C1 segment of cervical spinal cord (tissue), 14 donors: ENCODE results near the gene TAB3.

Experiments used
- DNase-seq, 14 donors: peaks; one replicate each; lab custom pipeline; 2025; lab: John Stamatoyannopoulos, UW

The TAB3 gene

DNA sequence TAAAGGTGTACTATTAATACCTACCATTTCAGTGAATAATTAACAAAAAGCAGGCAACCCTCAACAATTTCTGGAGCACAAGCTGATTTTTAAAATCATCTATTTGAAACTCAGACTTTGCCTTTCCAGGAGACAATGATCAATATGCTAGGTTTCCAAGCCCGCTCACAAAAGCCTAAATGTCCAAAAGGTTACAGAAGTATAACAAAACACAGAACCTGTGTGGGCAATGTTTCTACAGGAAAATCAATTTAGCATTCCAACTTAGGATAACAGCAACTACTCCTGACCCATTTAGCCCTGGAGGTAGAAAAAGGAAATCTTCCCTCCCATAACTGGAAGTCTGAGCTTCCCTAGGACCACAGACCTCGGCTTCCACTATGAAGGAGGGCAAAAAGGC lies 3.9 kb downstream of the TAB3 start:
- no peak for DNase-seq

DNA sequence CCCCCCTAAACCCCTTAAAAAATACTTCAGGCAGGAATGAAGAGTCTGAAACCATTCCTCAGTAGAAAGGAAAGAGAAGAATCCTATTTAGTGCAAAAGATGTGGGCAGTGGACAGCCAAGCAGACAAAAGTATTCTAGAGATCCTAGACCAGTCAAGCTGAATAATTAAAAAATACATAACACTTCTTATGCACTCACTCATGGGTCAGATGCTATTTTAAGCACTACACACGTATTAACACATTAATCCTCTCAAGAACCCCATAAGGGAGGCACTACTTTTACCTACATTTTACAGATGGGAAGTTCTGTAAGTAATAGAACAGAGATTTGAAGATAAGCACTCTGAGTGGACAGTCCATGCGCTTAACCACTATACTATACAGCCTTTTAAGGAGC lies 5.9 kb downstream of the TAB3 start:
- no peak for DNase-seq

DNA sequence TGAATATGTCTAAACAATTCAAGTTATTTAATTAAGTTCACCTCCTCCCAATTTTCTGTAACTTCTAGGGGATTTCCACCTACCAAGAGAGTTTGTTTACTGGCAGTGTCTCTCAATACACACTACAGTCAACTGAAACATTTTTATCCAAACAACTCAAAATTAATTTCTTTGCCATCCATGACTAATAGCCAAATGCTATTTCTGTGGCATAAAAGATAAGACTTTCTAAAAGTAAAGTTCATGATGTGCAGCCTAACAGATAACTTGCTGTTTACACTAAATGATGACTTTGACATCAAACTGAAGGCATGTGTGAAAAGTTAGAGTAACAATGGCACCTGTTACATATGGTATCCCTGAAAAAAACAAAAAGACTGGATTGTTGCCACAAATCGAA lies 7.3 kb downstream of the TAB3 start:
- DNase-seq = no peak

DNA sequence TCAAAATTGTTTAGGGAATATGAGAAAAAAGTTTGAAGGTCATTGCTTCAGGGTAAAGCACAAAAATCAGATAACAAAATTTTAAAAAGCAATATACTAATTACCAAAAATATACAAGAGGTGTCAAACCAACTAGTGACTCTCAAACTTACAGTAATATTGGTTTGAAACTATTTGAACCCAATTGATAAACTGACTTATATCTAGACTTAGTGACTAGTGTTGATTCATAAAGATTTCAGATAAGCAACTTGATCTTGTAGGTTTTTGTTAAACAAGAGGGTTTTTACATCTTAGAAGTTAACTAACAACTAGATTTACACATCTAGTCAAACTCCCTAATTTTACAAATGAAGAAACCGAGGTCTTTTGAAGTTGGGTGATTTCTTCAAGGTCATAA lies 7.7 kb downstream of the TAB3 start:
- no peak for DNase-seq

DNA sequence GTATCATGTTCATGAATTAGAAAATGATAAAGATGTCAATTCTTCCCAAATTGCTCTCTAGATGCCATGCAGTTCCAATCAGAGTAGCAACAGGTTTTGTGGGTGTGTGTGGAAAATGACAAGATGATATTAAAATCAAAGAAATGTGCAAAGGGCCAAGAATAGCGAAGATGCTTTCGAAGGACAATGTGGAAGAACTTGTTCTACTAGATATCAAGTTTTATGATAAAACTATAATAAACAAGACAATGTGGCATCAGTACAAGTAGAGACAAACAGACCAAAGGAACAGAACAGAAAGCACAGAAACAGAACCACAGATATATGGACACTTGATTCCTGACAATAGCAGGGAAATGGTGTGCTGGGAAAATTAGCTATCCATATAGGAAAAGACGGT lies 9.0 kb downstream of the TAB3 start:
- no peak for DNase-seq

DNA sequence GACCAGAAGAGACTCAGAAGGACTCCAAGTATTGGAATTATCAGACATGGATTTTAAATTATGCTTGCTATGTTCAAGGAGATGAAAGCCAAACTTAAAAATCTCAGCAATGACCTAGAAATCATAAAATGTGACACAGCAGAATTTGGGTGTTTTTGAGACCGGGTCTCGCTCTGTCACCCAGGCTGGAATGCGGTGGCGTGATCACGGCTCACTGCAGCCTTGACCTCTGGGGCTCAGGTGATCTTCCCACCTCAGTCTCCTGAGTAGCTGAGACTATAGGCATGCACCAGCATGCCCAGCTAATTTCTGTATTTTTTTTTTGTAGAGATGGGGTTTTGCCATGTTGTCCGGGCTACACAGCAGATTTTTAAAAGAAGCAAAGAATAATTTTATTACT lies 12.7 kb downstream of the TAB3 start:
- no peak for DNase-seq

DNA sequence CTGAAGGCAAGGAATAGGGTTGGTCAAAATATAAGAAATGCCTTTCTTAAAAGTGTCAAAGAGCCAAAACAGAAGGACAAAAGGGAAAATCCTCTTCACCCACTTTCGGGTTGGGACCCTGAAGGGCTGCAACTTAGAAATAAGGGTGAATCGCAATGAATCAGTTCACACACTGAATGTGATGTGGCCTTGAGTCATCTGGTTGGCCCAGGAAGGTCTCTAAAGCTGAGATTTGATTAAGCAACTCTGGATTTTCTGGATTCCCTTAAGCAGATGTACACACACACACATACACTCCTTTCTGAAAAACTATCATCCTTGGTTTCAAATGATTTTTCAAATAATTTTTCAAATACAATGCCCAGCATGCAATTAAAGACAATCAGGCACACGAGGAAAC lies 13.1 kb downstream of the TAB3 start:
- DNase-seq = no peak

DNA sequence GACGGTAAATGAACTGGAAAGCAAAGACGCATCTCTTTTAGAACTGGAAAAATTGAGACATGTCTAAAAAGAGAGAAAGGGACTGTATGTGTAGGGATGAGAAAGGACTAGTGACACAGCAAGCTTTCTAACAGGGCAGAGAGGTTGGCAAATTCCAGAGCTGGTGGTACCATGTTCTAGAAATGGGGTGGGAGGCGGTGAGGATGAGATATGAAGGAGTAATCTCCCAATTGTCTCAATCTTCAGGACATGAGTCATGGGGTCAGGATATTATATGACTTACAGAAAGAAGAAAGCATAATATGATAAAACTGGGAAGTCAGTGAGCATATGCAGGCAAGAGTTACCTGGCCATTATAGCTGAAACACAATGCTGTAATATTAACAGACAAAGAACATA lies 14.2 kb downstream of the TAB3 start:
- no peak for DNase-seq

DNA sequence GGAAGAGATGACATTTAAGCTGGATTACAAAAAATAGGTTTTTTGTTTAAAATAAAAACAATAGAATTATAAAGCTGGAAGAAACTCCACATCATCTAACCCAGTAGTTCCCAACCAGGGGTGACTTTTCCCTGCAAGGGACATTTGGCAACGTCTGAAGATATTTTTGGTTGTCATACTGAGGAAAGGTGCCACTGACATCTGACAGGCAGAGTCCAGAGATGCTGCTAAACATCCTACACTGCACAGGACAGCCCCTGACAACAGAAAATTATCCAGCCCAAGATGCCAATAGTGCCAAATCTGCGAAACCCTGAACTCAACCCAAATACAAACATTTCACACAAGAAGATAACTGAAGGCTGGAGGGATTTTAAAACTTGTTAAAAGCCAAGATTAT lies 18.5 kb downstream of the TAB3 start:
- no peak for DNase-seq

DNA sequence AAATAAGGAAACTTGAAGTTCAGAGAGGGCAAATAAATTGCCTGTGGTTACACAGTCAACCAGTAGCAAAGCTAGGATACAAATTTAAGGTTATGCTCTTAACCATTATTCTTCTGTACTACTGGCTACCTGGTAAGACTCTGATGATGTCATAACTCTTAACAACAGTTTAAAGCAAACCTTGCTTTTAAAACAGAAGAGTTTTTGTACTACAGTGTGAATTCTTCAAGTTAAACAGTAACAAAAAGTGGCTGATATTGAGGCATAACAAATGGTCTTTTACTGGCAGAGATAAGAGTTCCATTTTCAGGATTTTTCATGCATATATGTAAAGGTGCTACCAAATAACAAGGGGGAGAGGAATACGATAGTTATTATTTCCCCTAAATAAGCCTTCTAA lies 23.4 kb downstream of the TAB3 start:
- no peak for DNase-seq

DNA sequence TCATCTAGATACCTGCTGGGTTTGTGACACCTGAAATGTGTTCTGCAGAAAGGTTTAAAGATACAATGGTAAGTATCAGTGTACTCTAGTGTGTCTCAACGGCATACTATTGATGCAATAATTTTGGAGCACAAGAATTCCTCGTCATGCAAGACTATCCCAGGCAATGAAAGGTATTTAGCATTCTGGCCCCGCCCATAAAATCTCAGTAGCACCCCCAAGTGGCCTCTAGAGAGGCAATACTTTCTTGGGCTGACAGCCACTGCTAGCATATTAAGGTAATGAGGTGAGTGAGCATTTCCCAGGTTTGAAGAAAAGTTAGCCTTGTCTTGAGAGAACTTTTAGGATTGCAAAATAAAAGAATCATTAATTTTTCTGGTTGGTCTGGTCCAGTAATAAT lies 24.0 kb downstream of the TAB3 start:
- no peak for DNase-seq

DNA sequence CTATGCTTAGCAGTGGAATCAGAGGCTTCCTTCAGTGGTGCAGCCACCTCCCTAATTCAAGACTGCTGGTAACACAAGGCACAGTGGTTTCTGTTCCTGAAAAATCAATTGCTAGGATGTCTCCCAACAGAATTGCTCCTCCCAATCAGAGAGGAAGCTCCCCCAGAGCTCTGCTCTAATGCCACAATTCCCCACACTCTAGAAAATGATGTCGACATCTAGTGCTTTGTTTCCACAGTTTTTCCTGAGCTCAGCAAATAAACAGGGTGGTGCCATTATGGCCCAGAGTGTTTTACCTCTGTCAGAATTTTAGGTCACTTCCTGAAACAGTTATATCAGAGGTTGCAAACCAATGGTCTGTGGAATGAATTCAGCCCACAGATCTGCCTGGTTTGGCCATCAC lies 24.7 kb downstream of the TAB3 start:
- no peak for DNase-seq

DNA sequence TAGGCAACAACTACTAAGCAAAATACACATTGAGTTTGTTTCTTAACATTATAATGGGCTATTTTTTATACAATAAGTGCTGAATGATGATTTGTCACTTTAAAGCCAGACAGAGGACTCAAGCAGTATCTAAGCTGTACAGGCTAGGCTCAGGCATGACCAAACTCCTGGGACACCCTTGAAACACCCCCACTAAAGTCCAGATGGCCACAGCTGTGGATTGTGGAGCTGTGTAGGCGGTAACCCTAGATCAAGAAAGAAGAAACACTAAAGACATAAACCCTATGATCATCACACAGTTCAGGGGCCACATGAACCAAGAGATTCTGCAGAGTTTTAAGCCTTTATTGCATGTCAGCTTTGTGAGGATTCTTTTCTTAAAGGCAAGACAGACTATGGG lies 25.1 kb downstream of the TAB3 start:
- DNase-seq = no peak

DNA sequence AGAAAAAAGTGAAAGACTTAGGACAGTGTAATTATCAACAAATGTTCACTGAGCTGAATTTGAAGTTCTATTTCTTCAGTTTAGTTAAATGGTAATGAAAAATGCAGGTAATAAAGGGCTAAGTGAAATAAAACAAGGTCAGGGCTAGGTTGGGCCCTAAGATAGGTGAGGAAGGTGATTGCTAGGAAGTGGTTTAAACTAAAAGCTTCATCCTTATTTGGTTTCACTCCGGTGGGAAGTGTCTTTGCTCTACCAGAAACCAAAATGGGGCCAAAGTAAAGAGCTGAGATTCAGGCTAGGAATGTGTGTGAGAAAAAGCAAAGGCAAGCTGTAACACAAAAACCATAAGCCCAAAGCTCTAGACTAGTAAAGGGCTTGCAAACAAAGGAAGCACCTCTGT lies 31.0 kb downstream of the TAB3 start:
- no peak for DNase-seq

DNA sequence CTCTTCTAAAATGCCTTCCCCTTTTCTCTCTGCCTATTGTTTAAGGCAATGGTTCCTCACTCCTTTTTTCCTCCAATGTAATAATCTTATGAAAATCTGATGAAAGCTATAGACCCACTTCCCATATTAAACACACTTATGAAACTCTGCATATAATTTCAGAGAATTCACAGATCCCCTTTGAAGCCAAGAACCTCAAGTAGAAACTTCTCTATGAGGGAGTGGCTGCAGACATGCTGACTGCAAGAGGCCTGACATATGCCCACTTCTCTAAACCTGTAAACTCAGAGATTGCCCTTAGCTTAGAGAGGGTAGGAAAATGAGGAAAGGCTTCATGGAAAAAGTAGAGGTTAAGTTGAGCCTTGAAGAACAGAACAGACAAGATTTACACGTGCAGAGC lies 37.6 kb downstream of the TAB3 start:
- no peak for DNase-seq

DNA sequence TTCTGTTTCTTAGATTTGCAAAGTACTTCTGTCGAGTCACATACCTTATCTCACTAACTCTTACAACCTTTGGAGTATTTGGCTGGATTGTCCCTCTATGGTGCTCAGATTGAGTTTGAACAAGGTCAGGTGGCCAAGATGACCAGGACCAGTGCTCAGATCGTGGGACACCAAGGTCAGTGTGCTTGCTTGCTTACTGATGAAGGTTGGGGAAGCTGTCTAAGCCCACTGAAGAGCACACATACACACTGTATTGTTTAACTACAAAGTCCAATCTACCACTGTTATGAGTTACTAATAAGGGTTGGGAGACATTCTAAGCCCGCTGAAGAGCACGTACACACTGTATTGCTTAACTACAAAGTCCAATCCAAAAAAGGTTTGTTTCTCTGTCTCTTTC lies 53.7 kb downstream of the TAB3 start:
- no peak for DNase-seq

DNA sequence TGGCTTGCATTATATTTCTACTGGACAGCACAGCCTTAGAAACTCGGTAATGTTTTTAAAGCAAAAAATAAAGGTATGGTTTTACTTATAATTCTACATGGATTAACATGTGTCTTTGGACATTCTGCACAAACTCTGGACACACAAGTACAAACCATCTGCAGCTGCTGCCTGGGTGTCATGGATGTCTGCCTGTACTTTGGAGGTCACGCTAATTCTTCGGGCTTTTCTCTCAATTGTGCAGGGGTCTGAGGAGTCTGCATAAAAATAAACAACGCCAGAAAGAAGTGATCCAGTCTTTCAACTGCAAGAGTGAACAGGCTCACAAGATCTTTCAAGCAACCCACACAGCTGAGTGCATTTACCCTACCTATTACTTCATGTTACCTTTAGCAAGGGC lies 55.2 kb downstream of the TAB3 start:
- no peak for DNase-seq

DNA sequence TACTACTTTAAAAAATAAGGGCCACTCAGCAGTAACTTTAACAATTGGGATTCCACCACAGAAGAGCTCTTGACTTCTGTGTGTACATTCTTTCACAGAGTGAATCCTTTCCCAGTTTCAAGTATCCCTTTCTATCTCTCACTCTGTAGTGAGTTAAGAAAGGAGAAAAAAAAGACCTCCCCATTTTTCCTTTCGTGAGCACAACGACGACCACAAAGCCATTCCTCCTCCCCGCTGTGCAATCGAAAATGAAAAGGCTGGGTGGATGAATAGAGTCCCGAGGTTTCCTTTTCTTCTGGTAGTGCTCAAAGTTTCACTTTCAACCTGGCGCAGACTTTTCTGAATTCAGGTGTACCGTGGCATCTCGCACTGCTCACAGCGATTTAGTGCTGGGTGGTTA lies 58.0 kb downstream of the TAB3 start:
- no peak for DNase-seq

DNA sequence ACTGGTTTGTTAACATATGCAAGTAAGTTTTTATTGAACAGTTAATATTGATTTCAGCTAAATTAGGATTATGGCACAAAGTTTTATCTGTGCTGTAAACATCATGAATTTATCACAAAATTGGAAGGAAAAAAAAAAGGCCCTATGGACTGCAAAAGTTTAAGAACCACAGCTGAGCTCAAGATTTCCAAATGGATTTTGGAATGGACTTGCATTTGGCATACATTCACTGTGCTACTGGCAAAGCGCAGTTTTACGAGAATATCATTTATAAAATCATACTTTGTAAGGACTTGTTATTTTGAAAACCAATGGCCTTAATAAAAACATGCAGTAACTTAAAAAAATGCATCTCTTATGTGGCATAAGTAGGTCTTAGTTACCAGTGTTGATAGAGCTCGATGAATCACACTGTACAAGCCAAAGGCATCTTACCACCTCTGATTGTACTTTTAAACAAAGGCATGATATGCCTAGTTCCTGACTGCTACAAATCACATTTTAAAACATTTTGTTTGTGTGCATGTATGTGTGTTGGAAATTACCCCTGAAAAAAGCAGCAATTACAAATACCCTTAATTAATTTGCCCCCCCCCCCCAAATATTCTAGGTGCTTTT lies 58.6 kb downstream of the TAB3 start:
- DNase-seq = no peak

DNA sequence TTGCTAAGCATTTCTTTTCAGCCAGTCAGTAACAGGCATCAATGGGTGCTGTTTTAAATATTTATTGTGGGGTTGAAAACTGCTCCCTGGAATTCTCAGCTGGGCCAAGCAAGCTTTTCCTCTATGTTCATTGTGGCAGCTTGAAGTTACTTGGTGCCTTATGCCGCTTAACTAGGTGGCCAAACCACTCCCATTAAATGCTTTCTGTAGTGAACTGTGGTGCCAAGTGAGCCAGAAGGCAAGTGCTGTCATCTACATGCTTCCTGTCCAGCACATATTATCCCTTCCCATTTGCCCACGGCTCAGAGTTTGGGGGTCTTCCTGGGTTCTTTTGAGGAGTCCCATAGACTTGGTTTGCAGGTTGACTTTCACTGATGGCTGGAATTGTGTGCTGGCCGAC lies 64.8 kb downstream of the TAB3 start:
- no peak for DNase-seq

DNA sequence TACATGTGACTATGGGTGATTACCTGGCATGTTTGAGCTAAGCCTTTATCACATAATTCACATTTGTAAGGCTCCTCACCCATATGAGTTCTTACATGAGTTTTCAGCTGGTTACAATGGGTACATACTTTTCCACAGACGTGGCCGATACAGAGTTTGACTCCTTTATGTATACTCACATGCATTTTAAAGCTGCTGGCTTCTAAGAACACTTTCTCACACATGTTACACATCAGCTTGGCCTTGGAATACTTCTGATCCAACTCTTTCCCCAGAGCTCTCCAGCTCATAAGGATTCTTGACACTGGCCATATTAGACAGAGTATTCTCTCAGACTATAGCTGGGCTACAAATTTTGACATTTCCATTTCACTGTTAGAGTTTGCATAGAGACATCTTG lies 66.3 kb downstream of the TAB3 start:
- no peak for DNase-seq

DNA sequence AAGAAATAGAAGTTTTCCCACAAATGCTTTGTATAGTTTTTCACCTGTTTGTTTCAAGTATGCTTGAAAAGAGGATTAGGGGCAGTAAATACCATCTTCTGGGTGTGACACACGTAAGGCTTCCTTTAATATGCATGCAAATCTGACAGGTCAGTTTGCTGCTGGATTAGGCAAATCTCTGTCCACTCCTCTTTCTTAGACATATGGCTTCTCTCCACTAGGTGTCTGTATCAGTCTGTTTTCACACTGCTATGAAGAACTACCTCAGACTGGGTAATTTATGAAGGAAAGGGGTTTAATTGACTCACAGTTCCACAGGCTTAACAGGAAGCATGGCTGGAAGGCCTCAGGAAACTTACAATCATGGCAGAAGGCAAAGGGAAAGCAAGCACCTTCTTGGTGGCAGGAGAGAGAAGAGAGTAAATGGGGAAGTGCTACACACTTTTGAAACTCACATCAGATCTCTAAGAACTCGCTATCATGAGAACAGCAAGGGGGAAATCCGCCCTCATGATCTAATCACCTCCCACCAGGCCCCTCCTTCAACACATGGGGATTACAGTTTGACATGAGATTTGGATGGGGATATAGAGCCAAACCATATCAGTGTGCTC lies 66.9 kb downstream of the TAB3 start:
- no peak for DNase-seq

DNA sequence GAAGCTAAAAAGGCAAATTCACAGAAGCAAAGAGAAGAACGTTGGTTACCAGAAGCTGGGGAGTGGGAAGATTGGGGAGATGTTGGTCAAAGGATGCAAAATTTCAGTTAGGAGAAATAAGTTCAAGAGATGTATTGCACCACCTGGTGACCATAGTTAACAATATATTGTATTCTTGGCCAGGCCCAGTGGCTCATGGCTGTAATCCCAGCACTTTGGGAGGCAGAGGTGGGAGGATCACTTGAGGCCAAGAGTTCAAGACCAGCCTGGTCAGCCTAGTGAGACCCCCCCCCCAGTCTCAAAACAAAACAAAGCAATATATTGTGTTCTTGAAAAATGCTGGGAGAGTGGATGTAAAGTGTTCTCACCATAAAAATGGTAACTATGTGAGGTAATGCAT lies 67.9 kb downstream of the TAB3 start:
- DNase-seq = no peak

DNA sequence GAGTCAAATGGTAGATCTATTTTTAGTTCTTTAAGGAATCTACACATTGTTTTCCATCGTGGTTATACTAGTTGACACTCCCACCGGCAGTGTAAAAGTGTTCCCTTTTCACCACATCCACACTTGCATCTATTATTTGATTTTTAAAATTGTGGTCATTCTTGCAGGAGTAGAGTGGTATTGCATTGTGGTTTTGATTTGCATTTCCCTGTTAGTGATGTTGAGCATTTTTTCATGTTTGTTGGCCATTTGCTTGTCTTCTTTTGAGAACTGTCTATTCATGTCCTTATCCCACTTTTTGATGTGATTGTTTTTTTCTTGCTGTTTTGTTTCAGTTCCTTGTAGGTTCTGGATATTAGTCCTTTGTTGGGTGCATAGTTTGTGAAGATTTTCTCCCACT lies 70.0 kb downstream of the TAB3 start:
- no peak for DNase-seq
